Liver (tissue), 9 donors: ENCODE measurements around the gene MMP28. TPM values are rescaled to one million over a fixed set of nuclear protein-coding genes. Genes with fewer than 3 reads are reported as not detected.

Experiments
- DNase-seq: peaks from one replicate; pipeline ENCODE4 v3.0.0-alpha.2; 2017; ENCODE audit warnings: low spot score
- H3K27ac ChIP-seq, 2 donors: one replicate each; pipeline ENCODE4 v1.7.0; 2013; ENCODE audit warnings: inconsistent platforms in 2 of 2, low read length in 2 of 2, control low read depth in 1 of 2, low read depth in 1 of 2, mild to moderate bottlenecking in 1 of 2
- H3K27me3 ChIP-seq, 4 donors: one replicate each; pipeline versions ENCODE4 v1.6.1 to v1.7.0; 2013; ENCODE audit warnings: low read length in 3 of 4, inconsistent platforms in 1 of 4, mild to moderate bottlenecking in 1 of 4, moderate library complexity in 1 of 4; ENCODE audit not compliant: control insufficient read depth in 4 of 4, insufficient read depth in 4 of 4
- H3K36me3 ChIP-seq, 4 donors: one replicate each; pipeline versions ENCODE4 v1.6.1 to v1.7.0; 2013; ENCODE audit warnings: low read length in 3 of 4, mild to moderate bottlenecking in 3 of 4, low read depth in 1 of 4, moderate library complexity in 1 of 4; ENCODE audit not compliant: control insufficient read depth in 4 of 4, insufficient read depth in 3 of 4
- H3K4me1 ChIP-seq, 4 donors: one replicate each; pipeline versions ENCODE4 v1.6.1 to v1.7.0; 2013; ENCODE audit warnings: low read length in 3 of 4, mild to moderate bottlenecking in 3 of 4, moderate library complexity in 1 of 4; ENCODE audit not compliant: control insufficient read depth in 4 of 4, insufficient read depth in 4 of 4
- H3K4me3 ChIP-seq, 3 donors: one replicate each; pipeline versions ENCODE4 v1.6.1 to v1.7.0; 2013; ENCODE audit warnings: low read length in 3 of 3, control low read depth in 1 of 3, low read depth in 1 of 3, mild to moderate bottlenecking in 1 of 3
- H3K9ac ChIP-seq, 2 donors: one replicate each; pipeline ENCODE4 v1.7.0; 2013; ENCODE audit warnings: low read length in 2 of 2, mild to moderate bottlenecking in 2 of 2, moderate library complexity in 2 of 2, control low read depth in 1 of 2, low read depth in 1 of 2
- H3K9me3 ChIP-seq, 4 donors: one replicate each; pipeline versions ENCODE4 v1.6.1 to v1.7.0; 2013; ENCODE audit warnings: low read length in 3 of 4; ENCODE audit not compliant: control insufficient read depth in 4 of 4
- CTCF ChIP-seq: fragments of 150-350 bp; IDR thresholded peaks from 2 replicates; pipeline ENCODE4 v1.5.1; 2017; ENCODE audit warnings: improper control_type of control experiment, low read depth, low read length; ENCODE audit not compliant: missing input control
- EGR1 ChIP-seq, 2 donors: IDR thresholded peaks; 2 replicates each; pipeline ENCODE4 v1.6.1; 2016 to 2018; ENCODE audit warnings: antibody characterized with exemption in 2 of 2, low read depth in 2 of 2
- FOXA1 ChIP-seq: IDR thresholded peaks from 2 replicates; pipeline ENCODE4 v1.6.1; 2016; ENCODE audit warnings: antibody characterized with exemption
- FOXA2 ChIP-seq: IDR thresholded peaks from 2 replicates; pipeline ENCODE4 v1.6.1; 2016; ENCODE audit warnings: antibody characterized with exemption
- GABPA ChIP-seq, 2 donors: IDR thresholded peaks in 1 of 2; conservative IDR thresholded peaks in 1 of 2; 2 replicates each; pipeline ENCODE4 v1.6.1; 2016; ENCODE audit warnings: antibody characterized with exemption in 2 of 2, mild to moderate bottlenecking in 1 of 2, moderate library complexity in 1 of 2
- HNF4A ChIP-seq, 2 donors: conservative IDR thresholded peaks; 2 replicates each; pipeline ENCODE4 v1.6.1; 2016; ENCODE audit warnings: antibody characterized with exemption in 2 of 2, mild to moderate bottlenecking in 2 of 2
- JUND ChIP-seq, 2 donors: IDR thresholded peaks; 2 replicates each; pipeline ENCODE4 v1.6.1; 2016; ENCODE audit warnings: antibody characterized with exemption in 2 of 2
- MAX ChIP-seq: IDR thresholded peaks from 2 replicates; pipeline ENCODE4 v1.6.1; 2016; ENCODE audit warnings: antibody characterized with exemption
- NR2F2 ChIP-seq: IDR thresholded peaks from 2 replicates; pipeline ENCODE4 v1.6.1; 2016; ENCODE audit warnings: antibody characterized with exemption
- RAD21 ChIP-seq, 2 donors: IDR thresholded peaks; 2 replicates each; pipeline ENCODE4 v1.6.1; 2016; ENCODE audit warnings: antibody characterized with exemption in 2 of 2, mild to moderate bottlenecking in 2 of 2
- REST ChIP-seq: IDR thresholded peaks from 2 replicates; pipeline ENCODE4 v1.6.1; 2016; ENCODE audit warnings: antibody characterized with exemption, mild to moderate bottlenecking
- RXRA ChIP-seq, 2 donors: IDR thresholded peaks; 2 replicates each; pipeline ENCODE4 v1.6.1; 2017 to 2018; ENCODE audit warnings: antibody characterized with exemption in 2 of 2, mild to moderate bottlenecking in 1 of 2
- TAF1 ChIP-seq: conservative IDR thresholded peaks from 2 replicates; pipeline ENCODE4 v1.6.1; 2016; ENCODE audit warnings: antibody characterized with exemption, mild to moderate bottlenecking
- YY1 ChIP-seq: IDR thresholded peaks from 2 replicates; pipeline ENCODE4 v1.6.1; 2016; ENCODE audit warnings: antibody characterized with exemption, mild to moderate bottlenecking
- ZBTB33 ChIP-seq: IDR thresholded peaks from 2 replicates; pipeline ENCODE4 v1.6.1; 2016; ENCODE audit warnings: antibody characterized with exemption
- WGBS: extraction: QIAGEN DNeasy Blood & Tissue Kit; methylation state at CpG from one replicate; pipeline ENCODE4 v1.1.7; 2013; 5-methylcytosine and 5-hydroxymethylcytosine counted together
- polyA plus RNA-seq, 2 donors: library from polyadenylated mRNA; stranded (reverse) in 1 of 2; unstranded in 1 of 2; fragments of 200-250 nt in 1 of 2; fragments of >200 nt in 1 of 2; fragmentation: Nextera tagmentation in 1 of 2; extraction: Ambion mirVana in 1 of 2; gene quantifications; one replicate each; pipeline versions ENCODE4 v1.2.1 to v1.2.3, GENCODE V29; 2013 to 2015
- total RNA-seq, 2 donors: library from RNA; depleted of rRNA; stranded (reverse); fragments of >200 nt; gene quantifications; one replicate each; pipeline ENCODE4 v1.2.3, GENCODE V29; 2014
- donor health status: healthy.
- donor health status: healthy.
- donor health status: healthy.
- donor health status: healthy.
- donor health status: healthy.

MMP28 gene
- total and polyA plus RNA-seq, 4 donors: 0.14 to 0.75 (median 0.44) TPM

GRCh38 chr17:35768797-35769196, 26.6 kb downstream of the MMP28 start:
- H3K9ac ChIP-seq: no peak overlapping the region
- H3K4me3 ChIP-seq: no peak overlapping the region
- H3K4me1 ChIP-seq: peaks cover 1 to 12% (median 6%) of the 10 kb centered on the region in 4 donors
- no peak for TF ChIP-seq EGR1 (IDR thresholded peaks at IDR 0.05; ENCODE audit: low read depth in 2 of 2)
- TF ChIP-seq JUND (IDR thresholded peaks at IDR 0.05): no peak
- TF ChIP-seq FOXA1: no peak
- no peak for TF ChIP-seq YY1
- no peak for TF ChIP-seq REST
- no peak for TF ChIP-seq FOXA2
- no peak for TF ChIP-seq RXRA (IDR thresholded peaks at IDR 0.05)
- TF ChIP-seq ZBTB33: no peak
- no peak for TF ChIP-seq CTCF
- TF ChIP-seq MAX: no peak
- no peak for TF ChIP-seq HNF4A (conservative IDR thresholded peaks at IDR 0.05)
- TF ChIP-seq TAF1: no peak
- no peak for TF ChIP-seq NR2F2
- H3K36me3 ChIP-seq: no peaks in the 10 kb centered on the region
- WGBS: 87% methylated on average over 2 of the region's 2 CpGs
- no peak for DNase-seq
- no peaks in the 10 kb centered on the region for H3K9me3 ChIP-seq
- H3K27me3 ChIP-seq: no peaks in the 10 kb centered on the region
- no peak overlapping the region for H3K27ac ChIP-seq

- H3K4me3 ChIP-seq: no peak overlapping the region
- no peaks in the 10 kb centered on the region for H3K27me3 ChIP-seq
- H3K4me1 ChIP-seq: peaks cover 2 to 12% (median 6%) of the 10 kb centered on the region in 4 donors
- no peaks in the 10 kb centered on the region for H3K9me3 ChIP-seq
- 36% methylated on average over 7 of the region's 7 CpGs for WGBS
- H3K36me3 ChIP-seq: no peaks in the 10 kb centered on the region
- no peak for DNase-seq
- no peak overlapping the region for H3K27ac ChIP-seq
- no peak overlapping the region for H3K9ac ChIP-seq
- TF ChIP-seq CTCF (peak; percentile 62), GABPA (IDR thresholded peaks at IDR 0.05 in 1 of 2, conservative IDR thresholded peaks at IDR 0.05 in 1 of 2) (no peak), RAD21 (IDR thresholded peaks at IDR 0.05) (peak; percentile 84 to 88)
Observed at GRCh38 chr17:35766903-35767510, 28.4 kb downstream of the MMP28 start.
